ENCODE data around the gene OR6N1. TPM values are rescaled to one million over a fixed set of nuclear protein-coding genes. Genes with fewer than 3 reads are reported as not detected.
A peak's percentile ranks its signal among the peaks of the same experiment; 100 is the strongest.

The OR6N1 gene
- total and polyA plus RNA-seq, 9 of the 15 experiments (the other 6 are each of a cell fraction or from before 2014, with no cell fraction given): 0.01 to 0.07 TPM; not detected in 7

DNA sequence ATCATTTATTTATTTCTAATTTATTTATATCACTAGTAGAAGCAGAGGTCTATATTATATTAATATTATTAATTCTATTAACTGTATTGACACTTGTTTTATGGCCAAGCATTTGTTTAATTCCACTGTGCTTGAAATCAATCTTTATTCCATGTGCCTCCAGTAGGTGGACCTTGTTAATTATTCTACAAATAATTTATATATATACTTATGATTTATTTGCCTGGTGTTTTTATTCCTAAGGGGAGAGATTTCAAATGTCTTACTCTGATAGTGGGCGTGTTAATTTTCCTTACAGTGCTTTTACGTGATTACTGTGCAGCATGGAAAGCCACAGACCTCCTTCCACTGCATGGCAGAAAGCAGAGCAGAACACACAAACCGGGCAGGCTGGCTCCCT lies 26.5 kb upstream of the OR6N1 start (continued):
- TF ChIP-seq, protein P1, sequence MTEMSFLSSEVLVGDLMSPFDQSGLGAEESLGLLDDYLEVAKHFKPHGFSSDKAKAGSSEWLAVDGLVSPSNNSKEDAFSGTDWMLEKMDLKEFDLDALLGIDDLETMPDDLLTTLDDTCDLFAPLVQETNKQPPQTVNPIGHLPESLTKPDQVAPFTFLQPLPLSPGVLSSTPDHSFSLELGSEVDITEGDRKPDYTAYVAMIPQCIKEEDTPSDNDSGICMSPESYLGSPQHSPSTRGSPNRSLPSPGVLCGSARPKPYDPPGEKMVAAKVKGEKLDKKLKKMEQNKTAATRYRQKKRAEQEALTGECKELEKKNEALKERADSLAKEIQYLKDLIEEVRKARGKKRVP (CRISPR knock-in tag; IDR thresholded peaks at IDR 0.05): no peak
- TF ChIP-seq, protein P2, sequence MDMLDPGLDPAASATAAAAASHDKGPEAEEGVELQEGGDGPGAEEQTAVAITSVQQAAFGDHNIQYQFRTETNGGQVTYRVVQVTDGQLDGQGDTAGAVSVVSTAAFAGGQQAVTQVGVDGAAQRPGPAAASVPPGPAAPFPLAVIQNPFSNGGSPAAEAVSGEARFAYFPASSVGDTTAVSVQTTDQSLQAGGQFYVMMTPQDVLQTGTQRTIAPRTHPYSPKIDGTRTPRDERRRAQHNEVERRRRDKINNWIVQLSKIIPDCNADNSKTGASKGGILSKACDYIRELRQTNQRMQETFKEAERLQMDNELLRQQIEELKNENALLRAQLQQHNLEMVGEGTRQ (CRISPR knock-in tag; IDR thresholded peaks at IDR 0.05): no peak
- TF ChIP-seq SREBF1 (IDR thresholded peaks at IDR 0.05; ENCODE audit: borderline replicate concordance, low read depth, low read length) (no peak), KDM4B (IDR thresholded peaks at IDR 0.05; ENCODE audit: borderline replicate concordance in 2 of 2, low read depth in 1 of 2) (no peak), STAT5A (IDR thresholded peaks at IDR 0.05; ENCODE audit: borderline replicate concordance, low read length) (no peak)

- peaks cover 2% of the 10 kb centered on the region; the same call in 1 of the 2 replicates for H3K9me3 ChIP-seq (replicated peaks; ENCODE audit: control insufficient read depth, insufficient read depth, low read depth, low read length)
- H3K4me1 ChIP-seq (replicated peaks in 1 of 2; ENCODE audit: control insufficient read depth in 2 of 2, insufficient read depth in 2 of 2, low read length in 2 of 2): peaks cover 0 to 2% of the 10 kb centered on the region in 2 experiments; a peak in 1 of 5 replicates
- no peaks in the 10 kb centered on the region for H3K9me1 ChIP-seq (ENCODE audit: control insufficient read depth, insufficient read depth, low read length)
- DNase-seq (ENCODE audit: extremely low read depth in 1 of 4, low spot score in 3 of 4): no peak
- ATAC-seq: peak; percentile 51
- H3K27me3 ChIP-seq (ENCODE audit: control insufficient read depth in 2 of 2, insufficient read depth in 2 of 2, low read length in 2 of 2): no peaks in the 10 kb centered on the region
- peak overlapping the region; percentile 34; the same call in 1 of the 2 replicates for H2AFZ ChIP-seq (ENCODE audit: low read depth, low read length)
- no peak for FAIRE-seq
- ChIA-PET POLR2A (interaction anchor here (1.3 kb wide), 1 partner anchor 25 kb away, joined by 5 read pairs; no protein-coding TSS in a partner anchor), CTCF (ENCODE audit: low intra/inter-chr PET ratio) (no interaction called here)
- H3K27ac ChIP-seq (ENCODE audit: extremely low read depth, low read depth, low read length): no peak overlapping the region
- no peak overlapping the region for H3K9ac ChIP-seq (ENCODE audit: insufficient read depth in 1 of 2, low read depth in 2 of 2, low read length in 2 of 2)
- 51% methylated on average over 6 of the region's 6 CpGs for WGBS (ENCODE audit: insufficient coverage, low coverage, missing lambda C conversion rate)
- no peaks in the 10 kb centered on the region for H3K79me2 ChIP-seq (ENCODE audit: control insufficient read depth, insufficient read depth, low read length)
- H3K36me3 ChIP-seq (ENCODE audit: control insufficient read depth, insufficient read depth, low read length): no peaks in the 10 kb centered on the region
- H3K4me3 ChIP-seq: no peak overlapping the region
- BruUV-seq (replicated peaks): no TSS peak
- intact Hi-C loops (cut with micrococcal nuclease): no loop called here
- in situ Hi-C loops (cut with MboI): loop anchor here (10.0 kb wide), 1 partner anchor 201 kb away; no protein-coding TSS in a partner anchor
- no peaks in the 10 kb centered on the region for H4K20me1 ChIP-seq (replicated peaks; ENCODE audit: control insufficient read depth, insufficient read depth, low read length)
- no peak overlapping the region for H3K4me2 ChIP-seq (ENCODE audit: insufficient read depth, low read length)
- TF ChIP-seq PURB (CRISPR knock-in tag; IDR thresholded peaks at IDR 0.05; ENCODE audit: low read depth): no peak
- no peak for TF ChIP-seq ZNF121 (CRISPR knock-in tag; conservative IDR thresholded peaks at IDR 0.05)
- TF ChIP-seq RBFOX2 (IDR thresholded peaks at IDR 0.05; ENCODE audit: low read depth, low read length): no peak
- no peak for TF ChIP-seq NELFE (IDR thresholded peaks at IDR 0.05; ENCODE audit: insufficient read depth, insufficient read length)
- TF ChIP-seq, protein P3, sequence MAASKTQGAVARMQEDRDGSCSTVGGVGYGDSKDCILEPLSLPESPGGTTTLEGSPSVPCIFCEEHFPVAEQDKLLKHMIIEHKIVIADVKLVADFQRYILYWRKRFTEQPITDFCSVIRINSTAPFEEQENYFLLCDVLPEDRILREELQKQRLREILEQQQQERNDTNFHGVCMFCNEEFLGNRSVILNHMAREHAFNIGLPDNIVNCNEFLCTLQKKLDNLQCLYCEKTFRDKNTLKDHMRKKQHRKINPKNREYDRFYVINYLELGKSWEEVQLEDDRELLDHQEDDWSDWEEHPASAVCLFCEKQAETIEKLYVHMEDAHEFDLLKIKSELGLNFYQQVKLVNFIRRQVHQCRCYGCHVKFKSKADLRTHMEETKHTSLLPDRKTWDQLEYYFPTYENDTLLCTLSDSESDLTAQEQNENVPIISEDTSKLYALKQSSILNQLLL (CRISPR knock-in tag; IDR thresholded peaks at IDR 0.05; ENCODE audit: borderline replicate concordance): no peak
- no peak for TF ChIP-seq ZNF436 (CRISPR knock-in tag; IDR thresholded peaks at IDR 0.05)
- TF ChIP-seq, protein P4, sequence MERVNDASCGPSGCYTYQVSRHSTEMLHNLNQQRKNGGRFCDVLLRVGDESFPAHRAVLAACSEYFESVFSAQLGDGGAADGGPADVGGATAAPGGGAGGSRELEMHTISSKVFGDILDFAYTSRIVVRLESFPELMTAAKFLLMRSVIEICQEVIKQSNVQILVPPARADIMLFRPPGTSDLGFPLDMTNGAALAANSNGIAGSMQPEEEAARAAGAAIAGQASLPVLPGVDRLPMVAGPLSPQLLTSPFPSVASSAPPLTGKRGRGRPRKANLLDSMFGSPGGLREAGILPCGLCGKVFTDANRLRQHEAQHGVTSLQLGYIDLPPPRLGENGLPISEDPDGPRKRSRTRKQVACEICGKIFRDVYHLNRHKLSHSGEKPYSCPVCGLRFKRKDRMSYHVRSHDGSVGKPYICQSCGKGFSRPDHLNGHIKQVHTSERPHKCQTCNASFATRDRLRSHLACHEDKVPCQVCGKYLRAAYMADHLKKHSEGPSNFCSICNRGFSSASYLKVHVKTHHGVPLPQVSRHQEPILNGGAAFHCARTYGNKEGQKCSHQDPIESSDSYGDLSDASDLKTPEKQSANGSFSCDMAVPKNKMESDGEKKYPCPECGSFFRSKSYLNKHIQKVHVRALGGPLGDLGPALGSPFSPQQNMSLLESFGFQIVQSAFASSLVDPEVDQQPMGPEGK (CRISPR knock-in tag; IDR thresholded peaks at IDR 0.05; ENCODE audit: borderline replicate concordance): no peak
- TF ChIP-seq, protein P5, sequence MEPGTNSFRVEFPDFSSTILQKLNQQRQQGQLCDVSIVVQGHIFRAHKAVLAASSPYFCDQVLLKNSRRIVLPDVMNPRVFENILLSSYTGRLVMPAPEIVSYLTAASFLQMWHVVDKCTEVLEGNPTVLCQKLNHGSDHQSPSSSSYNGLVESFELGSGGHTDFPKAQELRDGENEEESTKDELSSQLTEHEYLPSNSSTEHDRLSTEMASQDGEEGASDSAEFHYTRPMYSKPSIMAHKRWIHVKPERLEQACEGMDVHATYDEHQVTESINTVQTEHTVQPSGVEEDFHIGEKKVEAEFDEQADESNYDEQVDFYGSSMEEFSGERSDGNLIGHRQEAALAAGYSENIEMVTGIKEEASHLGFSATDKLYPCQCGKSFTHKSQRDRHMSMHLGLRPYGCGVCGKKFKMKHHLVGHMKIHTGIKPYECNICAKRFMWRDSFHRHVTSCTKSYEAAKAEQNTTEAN (CRISPR knock-in tag; IDR thresholded peaks at IDR 0.05): no peak
- TF ChIP-seq KLF16 (IDR thresholded peaks at IDR 0.05): no peak
- no peak for TF ChIP-seq SRSF9 (IDR thresholded peaks at IDR 0.05; ENCODE audit: borderline replicate concordance, low read depth, low read length)
These were observed 22.3 kb upstream of the OR6N1 start for GRCh38 chr1:158794247-158794646.

Measured in K562 (cell line).